AG20443 (cell line): ENCODE measurements around the gene BBX.

ENCODE experiments used
- DNase-seq: peaks from one replicate; pipeline ENCODE4 v3.0.0; 2012; ENCODE audit warnings: low spot score, mixed read lengths

Gene BBX

DNA sequence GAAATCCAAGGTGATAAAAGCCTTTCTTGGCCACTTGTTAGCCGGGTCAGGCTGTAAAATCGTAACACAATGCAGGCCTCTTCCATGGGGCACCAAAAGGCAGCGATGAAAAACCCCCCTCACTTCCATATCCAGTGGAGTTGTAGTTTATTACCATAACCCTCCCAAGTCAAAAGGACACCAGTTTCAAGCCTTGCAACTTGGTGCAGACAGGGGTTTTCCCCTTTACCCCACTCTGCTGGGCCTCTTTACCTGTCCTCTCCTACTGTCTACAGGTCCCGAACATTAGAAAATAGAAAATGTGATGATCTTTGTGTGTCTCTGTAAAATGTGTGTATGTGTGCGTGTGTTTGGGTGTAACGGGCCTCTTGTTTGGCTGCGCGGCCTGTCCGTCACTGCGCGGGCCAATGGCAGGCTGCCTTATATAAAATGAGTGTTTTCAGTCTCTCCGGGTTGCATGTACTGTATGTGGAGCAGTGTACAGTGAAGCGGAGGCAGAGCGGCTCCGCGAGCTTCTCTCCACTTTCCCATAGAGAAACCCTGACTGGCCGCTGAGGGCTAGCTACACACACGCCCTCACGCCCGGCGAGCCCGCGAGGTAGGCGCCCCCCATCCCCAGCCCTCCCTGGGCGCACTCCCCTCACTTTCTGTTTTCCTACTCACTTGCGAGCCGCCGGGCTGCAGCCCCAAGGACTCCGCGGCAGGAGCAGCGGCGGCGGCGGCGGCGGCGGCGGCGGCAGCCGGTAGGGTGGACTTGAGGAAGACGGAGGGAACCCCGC, at the start of gene BBX:
TSS of gene BBX (plus strand) at position 453 of the 779 bp plus-strand sequence. CDS start 187,499 bp downstream, outside the sequence.
- DNase-seq = peak; percentile 94

DNA sequence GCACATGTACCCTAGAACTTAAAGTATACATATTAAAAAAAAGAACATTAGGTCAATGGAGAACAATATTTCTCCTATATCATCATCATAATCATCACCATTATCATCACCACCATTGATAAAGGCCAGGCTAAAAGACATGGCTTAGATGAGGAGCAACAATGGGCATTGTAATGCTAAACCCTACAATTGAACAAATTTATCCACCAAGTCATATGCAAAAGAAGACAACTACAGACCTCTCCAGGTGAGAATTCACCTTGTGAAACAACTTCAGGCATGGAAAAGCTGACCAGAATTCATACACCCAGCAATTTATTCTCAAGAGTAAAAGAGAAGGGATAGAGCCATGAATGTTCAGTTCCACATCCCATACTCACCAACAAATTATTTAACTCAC, 46.3 kb upstream of the BBX start:
- no peak for DNase-seq

GRCh38 chr3:107487490-107487889, 35.3 kb upstream of the BBX start:
- DNase-seq = no peak

GRCh38 chr3:107488942-107489341, 33.8 kb upstream of the BBX start:
- no peak for DNase-seq

DNA sequence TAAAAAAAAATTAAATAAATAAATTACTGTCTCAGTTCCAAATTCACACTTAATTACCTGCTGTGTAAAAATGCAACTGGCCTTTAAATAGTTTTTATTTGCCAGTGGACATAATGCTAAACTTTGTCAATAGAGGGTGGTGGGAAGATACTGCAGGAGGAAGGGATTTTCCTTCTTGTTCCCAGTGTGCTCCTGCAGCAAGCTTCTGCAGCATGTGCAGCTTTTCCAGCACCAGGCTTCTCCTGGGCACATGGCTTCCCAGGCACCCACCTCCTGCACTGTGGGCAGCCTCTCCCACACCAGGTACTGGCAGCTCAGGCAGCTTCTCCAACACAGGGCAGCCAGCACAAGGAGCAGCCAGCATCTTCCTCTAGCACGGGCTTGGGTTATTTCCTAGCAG, 29.6 kb upstream of the BBX start:
- DNase-seq = no peak

DNA sequence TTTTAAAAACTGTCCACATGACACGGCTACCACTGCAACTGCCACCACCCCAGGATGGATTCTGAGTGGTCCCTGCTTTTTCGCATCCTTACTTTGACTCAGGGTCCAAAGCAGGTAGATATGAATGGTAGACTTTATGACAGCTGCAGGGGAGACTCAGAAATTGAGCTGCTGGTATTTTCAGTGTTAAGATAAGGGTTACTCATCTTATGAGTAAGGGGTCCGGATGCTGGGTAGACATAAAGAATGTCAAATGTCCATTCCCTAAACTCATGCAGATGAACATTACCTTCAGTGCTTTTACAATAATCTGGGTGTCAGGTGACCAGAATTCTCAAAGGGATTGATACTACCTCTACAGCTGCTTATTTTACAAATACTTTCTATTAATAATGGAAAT, 25.9 kb upstream of the BBX start:
- DNase-seq = no peak

- DNase-seq = no peak
Observed at GRCh38 chr3:107498646-107499045, 24.1 kb upstream of the BBX start.

- DNase-seq = no peak
Observed at GRCh38 chr3:107506458-107506857, 16.3 kb upstream of the BBX start.

- no peak for DNase-seq
Observed at GRCh38 chr3:107508331-107508730, 14.4 kb upstream of the BBX start.

DNA sequence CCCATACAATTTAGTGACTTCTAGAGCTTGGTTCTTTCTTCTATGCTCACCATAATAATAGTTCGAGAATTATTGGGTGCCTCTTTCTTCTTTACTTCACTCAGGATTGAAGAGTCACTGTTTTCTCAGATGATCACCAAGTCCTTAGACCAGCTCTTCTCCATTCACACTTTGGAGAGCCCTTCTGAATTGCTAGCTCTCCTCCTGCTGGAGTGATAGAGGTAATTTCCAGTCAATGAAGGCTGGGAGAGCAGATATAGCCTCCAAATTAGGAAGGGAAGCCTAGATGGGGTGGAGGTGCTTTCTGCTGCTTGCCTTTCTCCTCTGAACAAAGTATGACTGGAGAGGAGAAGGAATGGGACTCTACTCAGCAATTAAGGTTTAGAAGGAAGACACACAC, 10.7 kb upstream of the BBX start:
- no peak for DNase-seq

DNA sequence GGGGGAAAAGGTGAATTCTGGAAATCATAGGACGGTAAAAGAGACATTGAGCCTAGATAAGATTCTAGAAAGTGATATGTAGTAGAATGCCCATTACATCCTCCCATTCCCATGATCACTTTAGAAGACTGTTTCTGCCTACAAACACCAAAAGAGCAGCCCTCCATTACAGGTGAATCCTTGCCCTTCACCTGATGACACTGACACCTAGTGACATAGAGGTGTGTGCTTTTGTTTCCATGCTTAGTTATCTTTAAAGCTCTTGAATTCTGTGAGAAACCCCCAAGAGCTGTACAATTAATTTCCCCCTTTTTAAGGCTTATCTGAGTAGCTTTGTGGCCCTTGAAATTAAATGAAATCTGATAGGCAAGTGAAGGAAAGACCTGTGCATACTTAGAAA, 8.3 kb upstream of the BBX start:
- no peak for DNase-seq

GRCh38 chr3:107516475-107516874, 6.3 kb upstream of the BBX start:
- no peak for DNase-seq

- DNase-seq = no peak
Observed at GRCh38 chr3:107520535-107520934, 2.2 kb upstream of the BBX start.

DNA sequence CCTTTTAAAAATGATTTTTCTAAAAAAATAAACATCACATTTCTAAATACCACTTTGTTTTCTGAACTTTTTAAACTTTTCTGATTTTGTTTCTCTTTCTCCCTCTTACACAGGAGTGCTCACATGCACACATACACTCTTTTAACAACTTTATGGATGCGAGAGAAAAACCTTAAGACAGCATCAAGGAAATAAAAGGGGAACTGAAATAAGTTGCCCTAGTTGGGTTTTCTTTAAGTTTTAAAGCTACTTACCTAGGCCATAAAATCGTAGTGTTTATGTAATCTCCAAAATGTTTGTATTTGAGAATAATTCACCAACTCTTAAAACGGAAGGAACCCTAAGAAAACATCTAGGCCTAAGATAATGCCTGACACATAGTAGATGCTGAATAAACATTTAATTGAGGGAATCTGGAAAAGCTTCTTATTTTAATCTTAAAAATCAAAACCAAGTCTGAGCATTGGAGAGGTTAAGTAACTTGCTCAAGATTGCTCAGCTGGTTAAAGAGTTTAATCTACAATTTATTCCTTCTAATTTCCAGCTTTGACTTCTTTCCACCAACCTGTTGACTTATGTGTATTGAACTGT, 1.2 kb upstream of the BBX start:
- DNase-seq = no peak

- no peak for DNase-seq
Observed at GRCh38 chr3:107523289-107523538, 452 bp downstream of the BBX start.

DNA sequence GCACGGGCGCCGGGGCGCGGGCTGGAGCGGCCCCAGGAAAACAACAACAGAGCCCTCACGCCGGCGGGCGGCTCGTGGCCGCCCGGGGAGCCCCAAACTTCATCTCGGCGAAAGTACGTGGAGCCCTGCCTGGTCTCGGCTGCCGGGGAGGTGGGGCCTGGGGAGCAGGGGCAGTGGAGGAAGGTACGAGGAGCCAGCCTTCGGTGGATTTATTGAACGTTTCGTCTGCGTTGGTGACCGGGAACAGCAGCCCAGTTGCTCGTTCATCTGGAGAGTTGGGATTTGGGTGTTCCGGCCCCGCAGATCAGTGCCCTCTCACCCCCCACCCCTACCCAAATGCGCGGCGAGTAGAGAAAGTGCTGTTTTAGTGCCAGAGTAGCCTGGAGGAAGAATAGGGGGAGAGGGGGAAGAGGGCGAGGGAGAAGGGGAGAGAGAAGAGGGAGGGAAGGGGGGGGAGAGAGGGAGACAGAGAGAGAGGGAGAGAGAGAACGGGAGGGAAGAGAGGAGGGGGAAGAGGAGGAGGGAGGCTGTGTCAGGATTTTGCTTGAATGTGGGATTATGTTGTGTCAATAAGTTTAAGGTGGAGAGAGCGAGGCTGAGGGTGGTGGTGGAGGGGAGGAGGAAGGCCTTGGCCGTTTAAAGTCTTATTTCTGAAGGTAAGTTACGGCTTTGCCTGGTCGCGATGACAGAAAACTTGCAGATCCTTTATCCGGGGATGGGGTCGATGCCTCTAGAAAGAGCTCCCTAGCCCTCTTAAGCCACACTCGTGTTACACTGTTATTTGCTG, 970 bp downstream of the BBX start:
- DNase-seq = peak; percentile 57

DNA sequence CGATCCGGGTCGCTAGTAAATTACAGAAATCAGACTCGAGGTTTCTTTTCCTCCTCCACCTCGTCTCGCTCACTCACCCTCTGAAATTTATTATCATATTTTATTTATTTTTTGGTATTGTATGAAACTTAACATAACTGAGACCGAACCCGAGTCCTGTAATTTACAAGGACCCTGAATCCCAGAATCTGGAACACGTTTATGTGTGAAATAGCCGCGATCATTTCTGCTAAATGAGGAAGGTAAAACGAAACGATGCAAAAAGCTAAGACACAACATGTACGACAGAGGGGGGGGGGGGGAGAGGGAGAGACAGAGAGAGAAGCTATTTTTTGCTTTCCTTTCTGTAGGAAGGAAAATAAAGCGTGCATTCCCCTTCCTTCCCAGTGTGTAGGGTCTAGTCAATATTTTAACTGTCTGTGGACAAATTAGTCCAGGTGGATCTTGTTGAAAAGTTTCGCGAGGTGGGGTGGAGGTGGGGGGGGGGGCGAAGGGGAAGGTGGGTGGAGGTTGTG, 1.6 kb downstream of the BBX start:
- peak; percentile 16 for DNase-seq

- peak; percentile 57 for DNase-seq
Observed at GRCh38 chr3:107524841-107525643, 2.3 kb downstream of the BBX start.

DNA sequence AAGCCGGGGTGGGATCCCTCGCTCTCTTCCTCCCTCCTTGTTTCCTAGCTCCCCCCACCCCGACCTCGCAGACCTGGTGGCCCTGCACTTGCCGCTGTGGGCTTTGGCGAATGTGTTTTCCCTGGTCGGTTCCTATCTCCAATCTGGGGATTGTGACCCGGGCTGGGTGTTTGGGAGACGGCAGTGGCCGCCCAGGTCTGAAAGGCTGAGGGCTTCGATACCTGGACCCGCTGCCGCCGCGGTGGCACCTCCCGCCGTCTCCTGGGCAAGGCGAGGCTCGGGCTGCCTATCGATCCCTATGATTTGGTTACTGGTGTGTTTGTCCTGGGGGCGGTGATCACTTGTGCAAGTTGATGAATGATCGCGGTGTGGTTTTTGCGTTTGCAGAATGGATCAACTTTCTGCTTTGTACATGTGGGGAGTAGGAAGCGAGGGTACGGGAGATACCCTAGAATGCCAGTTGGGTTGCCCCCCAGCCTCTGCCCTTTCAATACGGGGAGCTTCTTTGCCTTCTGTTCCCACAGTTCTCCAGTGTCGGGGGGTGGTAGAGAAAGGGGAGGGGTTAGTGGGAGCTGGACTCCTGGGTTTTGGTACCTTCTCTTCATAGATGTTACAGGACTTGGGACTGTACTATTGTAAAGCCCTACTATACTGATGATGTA, 3.0 kb downstream of the BBX start:
- peak; percentile 15 for DNase-seq

DNA sequence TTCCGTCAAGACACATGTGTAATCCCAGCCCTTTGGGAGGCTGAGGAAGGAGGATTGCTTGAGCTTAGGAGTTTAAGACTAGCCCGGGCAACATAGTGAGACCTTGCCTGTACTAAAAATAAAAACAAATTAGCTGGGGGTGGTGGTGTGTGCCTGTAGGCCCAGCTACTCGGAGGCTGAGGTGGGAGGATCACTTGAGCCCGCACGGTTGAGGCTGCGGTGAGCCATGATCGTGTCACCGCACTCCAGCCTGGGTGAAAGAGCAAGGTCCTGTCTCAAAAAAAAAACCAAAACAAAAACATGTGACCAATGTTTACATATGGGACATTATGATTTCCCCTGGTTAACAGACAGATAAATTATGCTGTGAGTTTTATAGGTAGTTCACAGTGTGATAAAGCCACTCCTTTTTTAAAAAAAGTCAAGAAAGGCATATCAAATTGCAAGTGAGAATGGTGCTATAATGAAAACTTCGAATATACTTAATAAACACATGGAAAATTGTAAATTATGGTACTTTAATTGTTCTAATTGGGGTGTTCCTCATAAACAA, 9.2 kb downstream of the BBX start:
- no peak for DNase-seq

DNA sequence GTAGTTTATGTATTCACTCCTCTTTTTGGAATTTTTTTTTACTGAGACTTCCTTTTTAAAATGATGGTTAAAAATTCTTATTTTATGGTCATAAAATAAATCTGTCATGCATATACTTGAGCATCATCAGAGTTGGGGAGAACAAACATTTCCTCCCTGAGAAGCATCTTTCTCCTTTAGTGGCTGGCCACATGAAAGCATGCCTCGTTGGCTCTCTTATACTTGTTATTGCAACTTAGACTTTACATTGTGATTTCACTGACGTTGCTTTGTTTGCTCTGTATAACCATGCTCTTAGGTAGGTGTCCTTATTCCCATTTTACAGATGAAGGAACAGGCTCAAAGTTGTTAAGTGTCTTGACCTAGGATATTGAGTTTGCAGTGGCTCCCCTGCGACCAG, 18.1 kb downstream of the BBX start:
- DNase-seq = no peak
